Right lobe of liver (tissue), 6 donors: Measurements from ENCODE around the gene PVALB. TPM values are rescaled to one million over a fixed set of nuclear protein-coding genes. Genes with fewer than 3 reads are reported as not detected.
A peak's percentile ranks its signal among the peaks of the same experiment; 100 is the strongest.

Experiments
- ATAC-seq, 4 donors: fragments of 200-7000 bp; cut with Tn5 transposase; one replicate each; pipeline ENCODE4 v1.9.1; 2020; ENCODE audit warnings: mild to moderate bottlenecking in 4 of 4, moderate library complexity in 4 of 4
- DNase-seq, 3 donors: peaks; one replicate each; pipeline ENCODE4 v3.0.0-alpha.2; 2020
- H3K27ac ChIP-seq, 3 donors: fragments of 200-600 bp; one replicate each; pipeline ENCODE4 v1.8.0; 2022
- H3K27me3 ChIP-seq, 2 donors: fragments of 200-600 bp; one replicate each; pipeline ENCODE4 v1.8.0; 2022
- H3K36me3 ChIP-seq, 4 donors: fragments of 200-600 bp; sonication (generic) in 1 of 4; one replicate each; pipeline versions ENCODE4 v1.5.1 to v1.8.0; 2017 to 2022; ENCODE audit warnings: control low read depth in 1 of 4
- H3K4me1 ChIP-seq, 4 donors: fragments of 200-600 bp; sonication (generic) in 1 of 4; one replicate each; pipeline versions ENCODE4 v1.5.1 to v1.8.0; 2017 to 2022; ENCODE audit warnings: control low read depth in 1 of 4
- H3K4me3 ChIP-seq, 3 donors: fragments of 200-600 bp; one replicate each; pipeline ENCODE4 v1.8.0; 2022
- H3K9me3 ChIP-seq, 4 donors: fragments of 200-600 bp; sonication (generic) in 1 of 4; one replicate each; pipeline versions ENCODE4 v1.5.1 to v1.8.0; 2017 to 2022; ENCODE audit warnings: control low read depth in 1 of 4
- POLR2A ChIP-seq: fragments of 450-650 bp; IDR thresholded peaks from one replicate; pipeline ENCODE4 v1.6.1; 2017; ENCODE audit warnings: antibody characterized with exemption, mild to moderate bottlenecking
- WGBS: methylation state at CpG from one replicate; pipeline ENCODE4 v1.1.6; 2018; ENCODE audit warnings: low coverage, low lambda C conversion rate; ENCODE audit not compliant: insufficient coverage; ENCODE audit errors: missing lambda C conversion rate; 5-methylcytosine and 5-hydroxymethylcytosine counted together
- intact Hi-C, 2 donors: fragments of 100-400 bp; cut with DNase I; formaldehyde crosslinking; loops; one replicate each; pipeline versions ENCODE4 v1.11.2 to v1.14.1; 2022
- long read RNA-seq: library from polyadenylated mRNA; unstranded; transcript quantifications from one replicate; pipeline ENCODE4 v2.0.0, GENCODE V29; 2019
- total RNA-seq, 6 experiments: library from RNA; depleted of rRNA in 2 of 6; stranded (reverse); fragments of >200 nt in 2 of 6; fragmentation: NEBNext Ultra II Directional in 3 of 6; extraction: Animal tissue kit (Norgen Biotek cat#: 25700) in 3 of 6; gene quantifications; one replicate each; pipeline versions ENCODE4 v1.1.0 to v1.2.4, GENCODE V29; 2016 to 2023
- TF ChIP-seq, protein P1 (sequence below), 4 donors: fragments of 200-600 bp in 3 of 4; fragments of 450-650 bp in 1 of 4; IDR thresholded peaks; one replicate each; pipeline versions ENCODE4 v1.5.1 to v1.8.0; 2016 to 2022; ENCODE audit warnings: antibody characterized with exemption in 4 of 4, mild to moderate bottlenecking in 2 of 4
- donor health status: DM: no; HTN: yes; CAD: no.
- donor health status: DM: no; HTN: no; CAD: no.
- donor health status: DM: no; HTN: no; CAD: no.
- donor health status: DM: no; HTN: yes; CAD: no.
- donor health status: DM: no; HTN: yes; CAD: no.

Gene PVALB, protein sequence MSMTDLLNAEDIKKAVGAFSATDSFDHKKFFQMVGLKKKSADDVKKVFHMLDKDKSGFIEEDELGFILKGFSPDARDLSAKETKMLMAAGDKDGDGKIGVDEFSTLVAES
- total RNA-seq: 1 to 10 TPM in 3 of 6 experiments, under 1 TPM in 1, not detected in 2; 0.59 to 1.7 (median 1.4) TPM
- long read RNA-seq: 0 reads

DNA sequence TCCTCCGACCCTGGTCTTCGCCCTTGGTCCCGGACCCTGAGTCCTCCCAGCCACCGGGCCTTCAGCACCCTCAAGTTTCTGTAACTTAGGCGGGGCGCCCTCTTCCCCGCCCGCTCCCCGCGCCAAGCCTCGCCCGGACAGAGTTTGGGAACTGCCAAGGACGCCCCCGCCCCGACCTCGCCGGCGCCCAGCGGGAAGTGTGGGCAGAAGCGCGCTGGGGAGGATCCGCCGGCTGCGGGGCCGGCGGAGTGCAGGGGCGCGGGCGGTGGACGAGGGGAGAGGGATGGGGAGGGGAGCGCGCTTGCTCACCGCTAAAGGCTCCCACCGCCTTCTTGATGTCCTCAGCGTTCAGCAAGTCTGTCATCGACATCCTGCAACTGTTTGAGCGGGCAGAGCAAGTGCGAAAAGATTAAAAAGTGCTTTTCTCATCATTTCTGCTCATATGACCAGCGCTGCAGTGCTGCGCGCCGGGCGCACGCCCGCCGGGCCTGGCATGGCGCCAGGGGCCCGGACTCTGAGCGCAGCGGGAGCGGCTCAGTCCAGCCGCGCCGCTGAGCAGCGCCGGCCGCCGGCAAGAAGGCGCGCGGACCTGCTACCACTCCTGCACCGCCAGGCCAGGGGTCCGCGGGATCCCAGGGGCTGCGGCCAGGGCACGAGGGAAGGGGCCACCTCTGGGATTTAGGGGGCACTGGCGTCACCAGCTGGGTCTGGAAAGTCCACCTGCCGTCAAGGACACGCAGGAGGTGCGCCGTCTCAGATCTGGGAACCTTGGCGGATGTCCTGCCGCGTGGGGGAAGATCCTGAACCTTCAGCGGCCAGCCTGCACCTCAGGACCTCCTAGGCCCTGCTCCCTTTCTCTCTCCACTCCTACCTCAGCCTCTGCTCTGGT is at the start of gene PVALB:
TSS of gene PVALB (minus strand) at position 400 of the 889 bp plus-strand sequence. CDS start at position 370, 30 bp downstream.
- Histone ChIP-seq H3K27me3 (peaks cover 0 to 11% of the 10 kb centered on the region in 2 donors), H3K27ac (no peak within 1 kb of the TSS), H3K36me3 (no peaks in the 10 kb centered on the region), H3K4me1 (peaks cover 0 to 7% (median 0%) of the 10 kb centered on the region in 4 donors), H3K9me3 (no peaks in the 10 kb centered on the region), H3K4me3 (peak within 1 kb of the TSS in 2 of 3 donors; percentile 12 to 19)
- ATAC-seq: peak; percentile 72 to 86 (median 76)
- no peak for DNase-seq
- intact Hi-C loops: no loop called here
- TF ChIP-seq, protein P1, sequence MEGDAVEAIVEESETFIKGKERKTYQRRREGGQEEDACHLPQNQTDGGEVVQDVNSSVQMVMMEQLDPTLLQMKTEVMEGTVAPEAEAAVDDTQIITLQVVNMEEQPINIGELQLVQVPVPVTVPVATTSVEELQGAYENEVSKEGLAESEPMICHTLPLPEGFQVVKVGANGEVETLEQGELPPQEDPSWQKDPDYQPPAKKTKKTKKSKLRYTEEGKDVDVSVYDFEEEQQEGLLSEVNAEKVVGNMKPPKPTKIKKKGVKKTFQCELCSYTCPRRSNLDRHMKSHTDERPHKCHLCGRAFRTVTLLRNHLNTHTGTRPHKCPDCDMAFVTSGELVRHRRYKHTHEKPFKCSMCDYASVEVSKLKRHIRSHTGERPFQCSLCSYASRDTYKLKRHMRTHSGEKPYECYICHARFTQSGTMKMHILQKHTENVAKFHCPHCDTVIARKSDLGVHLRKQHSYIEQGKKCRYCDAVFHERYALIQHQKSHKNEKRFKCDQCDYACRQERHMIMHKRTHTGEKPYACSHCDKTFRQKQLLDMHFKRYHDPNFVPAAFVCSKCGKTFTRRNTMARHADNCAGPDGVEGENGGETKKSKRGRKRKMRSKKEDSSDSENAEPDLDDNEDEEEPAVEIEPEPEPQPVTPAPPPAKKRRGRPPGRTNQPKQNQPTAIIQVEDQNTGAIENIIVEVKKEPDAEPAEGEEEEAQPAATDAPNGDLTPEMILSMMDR (IDR thresholded peaks at IDR 0.05): no peak
- no peak for TF ChIP-seq POLR2A
- 1% methylated on average over 16 of the region's 75 CpGs for WGBS

GRCh38 chr22:36865346-36865745 is 48.5 kb upstream of the PVALB start:
- Histone ChIP-seq H3K27me3 (no peaks in the 10 kb centered on the region), H3K4me3 (no peak overlapping the region), H3K36me3 (no peaks in the 10 kb centered on the region), H3K9me3 (no peaks in the 10 kb centered on the region), H3K4me1 (no peaks in the 10 kb centered on the region), H3K27ac (no peak overlapping the region)
- ATAC-seq (no peak), DNase-seq (no peak)
- no peak for TF ChIP-seq POLR2A
- TF ChIP-seq, protein P1 (IDR thresholded peaks at IDR 0.05): no peak
- 29% methylated on average over 9 of the region's 13 CpGs for WGBS
- intact Hi-C loops: no loop called here

DNA sequence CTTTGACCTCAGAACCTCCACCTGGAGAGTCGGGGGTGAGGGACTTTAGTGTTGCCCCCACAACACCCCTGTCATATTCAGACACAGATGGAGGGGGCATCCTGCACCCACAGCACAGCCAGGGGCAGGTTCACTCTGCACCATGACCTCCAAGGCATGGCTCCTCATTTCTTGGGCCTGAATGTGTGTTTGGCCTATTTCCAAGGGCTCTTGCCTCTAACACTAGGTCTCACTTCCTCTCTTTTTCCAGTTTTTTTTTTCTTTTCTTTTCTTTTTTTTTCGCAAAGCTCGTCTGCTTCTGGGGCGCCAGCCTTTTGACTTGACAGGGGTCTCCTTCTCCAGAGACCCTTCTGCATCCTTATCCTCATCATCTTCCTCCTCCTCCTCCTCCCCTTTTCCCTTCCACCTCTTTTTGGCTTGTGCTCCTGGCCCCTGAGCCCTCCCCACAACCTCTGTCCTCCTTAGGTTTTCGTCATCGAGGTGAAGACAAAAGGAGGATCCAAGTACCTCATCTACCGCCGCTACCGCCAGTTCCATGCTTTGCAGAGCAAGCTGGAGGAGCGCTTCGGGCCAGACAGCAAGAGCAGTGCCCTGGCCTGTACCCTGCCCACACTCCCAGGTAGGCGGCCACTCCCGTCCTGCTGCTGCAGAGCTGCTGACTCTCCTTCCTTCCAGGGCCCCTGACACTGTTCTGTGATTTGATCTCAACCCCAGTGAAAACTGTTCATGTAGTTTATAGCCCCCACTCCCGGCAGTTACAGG is 47.8 kb upstream of the PVALB start:
- Histone ChIP-seq H3K27me3 (no peaks in the 10 kb centered on the region), H3K4me3 (no peak overlapping the region), H3K27ac (no peak overlapping the region), H3K4me1 (no peaks in the 10 kb centered on the region), H3K9me3 (no peaks in the 10 kb centered on the region), H3K36me3 (no peaks in the 10 kb centered on the region)
- intact Hi-C loops: no loop called here
- WGBS: 62% methylated on average over 14 of the region's 14 CpGs
- DNase-seq (peak in 1 of 3 donors; percentile 34), ATAC-seq (no peak)
- TF ChIP-seq POLR2A: no peak
- TF ChIP-seq, protein P1 (IDR thresholded peaks at IDR 0.05): no peak

GRCh38 chr22:36863979-36864378 is 47.1 kb upstream of the PVALB start:
- intact Hi-C loops: no loop called here
- Histone ChIP-seq H3K4me3 (no peak overlapping the region), H3K27ac (no peak overlapping the region), H3K27me3 (no peaks in the 10 kb centered on the region), H3K36me3 (no peaks in the 10 kb centered on the region), H3K9me3 (no peaks in the 10 kb centered on the region), H3K4me1 (no peaks in the 10 kb centered on the region)
- WGBS: 75% methylated on average over 3 of the region's 6 CpGs
- no peak for ATAC-seq
- no peak for DNase-seq
- TF ChIP-seq POLR2A: no peak
- TF ChIP-seq, protein P1 (IDR thresholded peaks at IDR 0.05): no peak
